CD14-positive monocyte (primary cell): ENCODE measurements around the gene SRA1. TPM values are rescaled to one million over a fixed set of nuclear protein-coding genes. Genes with fewer than 3 reads are reported as not detected.

Experiments used
- DNase-seq, 3 donors: peaks; one replicate each; pipeline ENCODE4 v3.0.0-alpha.2; 2011 to 2022
- H2AFZ ChIP-seq: 2 replicates; pipeline ENCODE4 v1.6.0; 2012; ENCODE audit warnings: mild to moderate bottlenecking, low read depth, low read length, inconsistent platforms; ENCODE audit not compliant: insufficient read depth, poor library complexity, severe bottlenecking
- H3K27ac ChIP-seq, 2 donors: 1 replicate in 1 of 2; 2 replicates in 1 of 2; pipeline ENCODE4 v1.5.1; 2012 to 2013; ENCODE audit warnings: low read length in 2 of 2, control low read depth in 1 of 2, inconsistent platforms in 1 of 2, low read depth in 1 of 2, mild to moderate bottlenecking in 1 of 2
- H3K27me3 ChIP-seq, 2 donors: one replicate each; pipeline versions ENCODE4 v1.6.0 to v1.6.1; 2011 to 2013; ENCODE audit warnings: low read length in 2 of 2; ENCODE audit not compliant: control insufficient read depth in 2 of 2, insufficient read depth in 2 of 2
- H3K36me3 ChIP-seq, 2 donors: replicated peaks in 1 of 2; 1 replicate in 1 of 2; 2 replicates in 1 of 2; pipeline versions ENCODE4 v1.5.1 to v1.6.1; 2012 to 2013; ENCODE audit warnings: low read length in 2 of 2, control low read depth in 1 of 2, inconsistent platforms in 1 of 2, mild to moderate bottlenecking in 1 of 2; ENCODE audit not compliant: insufficient read depth in 2 of 2, control insufficient read depth in 1 of 2
- H3K4me1 ChIP-seq, 2 donors: 1 replicate in 1 of 2; 2 replicates in 1 of 2; pipeline versions ENCODE4 v1.5.1 to v1.6.1; 2012 to 2013; ENCODE audit warnings: low read length in 2 of 2, control low read depth in 1 of 2, inconsistent platforms in 1 of 2, mild to moderate bottlenecking in 1 of 2, moderate library complexity in 1 of 2; ENCODE audit not compliant: insufficient read depth in 2 of 2, control insufficient read depth in 1 of 2
- H3K4me2 ChIP-seq: replicated peaks from 2 replicates; pipeline ENCODE3; 2012; ENCODE audit warnings: low read length, moderate library complexity, mild to moderate bottlenecking; ENCODE audit not compliant: poor library complexity, severe bottlenecking; ENCODE audit errors: extremely low read depth
- H3K4me3 ChIP-seq, 3 experiments: fragments of 200-600 bp in 1 of 3; sonication (generic) in 1 of 3; replicated peaks in 1 of 3; 1 replicate in 2 of 3; 2 replicates in 1 of 3; pipeline ENCODE4 v1.5.1; 2011 to 2013; ENCODE audit warnings: low read length in 3 of 3, mild to moderate bottlenecking in 3 of 3, control low read depth in 2 of 3, low read depth in 2 of 3, inconsistent platforms in 1 of 3, moderate library complexity in 1 of 3
- H3K79me2 ChIP-seq: 2 replicates; pipeline ENCODE4 v1.6.0; 2012; ENCODE audit warnings: mild to moderate bottlenecking, control low read depth, inconsistent platforms, low read length, moderate library complexity; ENCODE audit not compliant: insufficient read depth
- H3K9ac ChIP-seq: 2 replicates; pipeline ENCODE4 v1.6.0; 2017; ENCODE audit warnings: low read length, mild to moderate bottlenecking; ENCODE audit not compliant: insufficient read depth, poor library complexity, severe bottlenecking
- H3K9me3 ChIP-seq, 2 donors: replicated peaks in 1 of 2; 1 replicate in 1 of 2; 2 replicates in 1 of 2; pipeline versions ENCODE4 v1.5.1 to v1.6.1; 2012 to 2013; ENCODE audit warnings: low read length in 2 of 2, control low read depth in 1 of 2; ENCODE audit not compliant: control insufficient read depth in 1 of 2, insufficient read depth in 1 of 2
- H4K20me1 ChIP-seq: 2 replicates; pipeline ENCODE4 v1.6.0; 2012; ENCODE audit warnings: mild to moderate bottlenecking, low read length, control low read depth, moderate library complexity; ENCODE audit not compliant: insufficient read depth
- H3K27ac Mint-ChIP-seq, 7 donors: one replicate each; pipeline ENCODE4 v1.8.0; 2020; ENCODE audit warnings: mild to moderate bottlenecking in 7 of 7, mixed read lengths in 7 of 7, moderate library complexity in 6 of 7, inconsistent platforms in 2 of 7
- H3K27me3 Mint-ChIP-seq, 3 donors: one replicate each; pipeline ENCODE4 v1.8.0; 2021 to 2022; ENCODE audit warnings: low read depth in 3 of 3, mild to moderate bottlenecking in 3 of 3, mixed read lengths in 3 of 3, moderate library complexity in 3 of 3, inconsistent platforms in 1 of 3
- H3K36me3 Mint-ChIP-seq, 2 donors: one replicate each; pipeline ENCODE4 v1.8.0; 2020; ENCODE audit warnings: mixed read lengths in 2 of 2, inconsistent platforms in 1 of 2, mild to moderate bottlenecking in 1 of 2
- H3K4me1 Mint-ChIP-seq: one replicate; pipeline ENCODE4 v1.8.0; 2020; ENCODE audit warnings: mild to moderate bottlenecking, mixed read lengths
- H3K4me3 Mint-ChIP-seq, 2 donors: one replicate each; pipeline ENCODE4 v1.8.0; 2020; ENCODE audit warnings: mild to moderate bottlenecking in 2 of 2, mixed read lengths in 2 of 2, moderate library complexity in 1 of 2
- H3K9me3 Mint-ChIP-seq, 7 donors: one replicate each; pipeline ENCODE4 v1.8.0; 2020 to 2022; ENCODE audit warnings: mixed read lengths in 7 of 7, mild to moderate bottlenecking in 6 of 7, moderate library complexity in 6 of 7, inconsistent platforms in 2 of 7
- CTCF ChIP-seq: fragments of 200-600 bp; IDR thresholded peaks from one replicate; pipeline ENCODE4 v1.8.0; 2022; ENCODE audit warnings: antibody characterized with exemption, mild to moderate bottlenecking
- WGBS: methylation state at CpG from one replicate; pipeline ENCODE4 v1.1.5; 2013; ENCODE audit warnings: missing lambda C conversion rate; ENCODE audit not compliant: insufficient coverage; 5-methylcytosine and 5-hydroxymethylcytosine counted together
- intact Hi-C, 2 donors: fragments of 100-400 bp; cut with micrococcal nuclease; formaldehyde crosslinking; loops; one replicate each; pipeline versions ENCODE4 v1.15.0 to v1.15.1; 2023
- polyA plus RNA-seq, 3 donors: library from polyadenylated mRNA; depleted of rRNA in 1 of 3; unstranded in 2 of 3; stranded (reverse) in 1 of 3; fragments of 300-500 nt in 2 of 3; fragments of >200 nt in 1 of 3; fragmentation: Illumina TruSeq in 2 of 3; gene quantifications; 1 replicate in 2 of 3; 2 replicates in 1 of 3; pipeline ENCODE4 v1.2.3, GENCODE V29; 2012 to 2021

SRA1 gene
- polyA plus RNA-seq, 3 donors: 72.4 to 97.2 (median 80.8) TPM

- Histone ChIP-seq H3K9ac (no peak overlapping the region), H3K4me1 (peaks cover 60 to 76% of the 10 kb centered on the region in 2 donors), H4K20me1 (peaks cover 62% of the 10 kb centered on the region), H3K27me3 (no peaks in the 10 kb centered on the region), H3K4me2 (peak overlapping the region; percentile 85), H2AFZ (no peak overlapping the region), H3K9me3 (no peaks in the 10 kb centered on the region), H3K27ac (peak overlapping the region in 1 of 2 donors; percentile 91), H3K4me3 (peak overlapping the region in 1 of 3 experiments; percentile 76), H3K79me2 (peaks cover 73% of the 10 kb centered on the region), H3K36me3 (peaks cover 26 to 32% of the 10 kb centered on the region in 2 donors)
- peak overlapping the region; percentile 36 to 99 (median 95) for H3K27ac Mint-ChIP-seq
- intact Hi-C loops: loop anchor here in 1 of 2 donors (5.0 kb wide), 1 partner anchor 97 kb away; the partner anchor contains the start of genes IK and NDUFA2
- TF ChIP-seq CTCF: no peak
- H3K4me3 Mint-ChIP-seq: no peak overlapping the region
- DNase-seq: peak in 1 of 3 donors; percentile 4
- H3K27me3 Mint-ChIP-seq: peaks cover 0 to 2% (median 0%) of the 10 kb centered on the region in 3 donors
- H3K4me1 Mint-ChIP-seq: peaks cover 71% of the 10 kb centered on the region
- peaks cover 0 to 2% (median 0%) of the 10 kb centered on the region in 7 donors for H3K9me3 Mint-ChIP-seq
- H3K36me3 Mint-ChIP-seq: peaks cover 53 to 59% of the 10 kb centered on the region in 2 donors
- WGBS: 100% methylated on average over 2 of the region's 11 CpGs
Observed at GRCh38 chr5:140550147-140551079, 6.9 kb downstream of the SRA1 start.
